Stimulated activated CD4-positive, alpha-beta T cell treated with anti-CD3 and anti-CD28 coated beads, Interleukin-4, amount 100 ng/mL, for 48 hours (primary cell): ENCODE results near the gene MRPL46.

Experiments used
- DNase-seq, 2 donors: peaks; one replicate each; pipeline ENCODE4 v3.0.0-alpha.2; 2020; ENCODE audit warnings: low read depth in 2 of 2

The MRPL46 gene

GRCh38 chr15:88467073-88467934 lies at the start of gene MRPL46, which contains the start of gene MRPS11:
Gene MRPL46, minus strand, starts transcription at chr15:88467388. Its CDS starts 11 bp downstream, at chr15:88467377.
Gene MRPS11, plus strand, starts transcription at chr15:88467708. Its CDS starts 10 bp downstream, at chr15:88467718.
- peak; percentile 85 for DNase-seq

GRCh38 chr15:88513195-88513594 lies 46.0 kb upstream of the MRPL46 start:
- DNase-seq: no peak

- DNase-seq: no peak
These were observed 45.4 kb upstream of the MRPL46 start for GRCh38 chr15:88512601-88513000.

DNA sequence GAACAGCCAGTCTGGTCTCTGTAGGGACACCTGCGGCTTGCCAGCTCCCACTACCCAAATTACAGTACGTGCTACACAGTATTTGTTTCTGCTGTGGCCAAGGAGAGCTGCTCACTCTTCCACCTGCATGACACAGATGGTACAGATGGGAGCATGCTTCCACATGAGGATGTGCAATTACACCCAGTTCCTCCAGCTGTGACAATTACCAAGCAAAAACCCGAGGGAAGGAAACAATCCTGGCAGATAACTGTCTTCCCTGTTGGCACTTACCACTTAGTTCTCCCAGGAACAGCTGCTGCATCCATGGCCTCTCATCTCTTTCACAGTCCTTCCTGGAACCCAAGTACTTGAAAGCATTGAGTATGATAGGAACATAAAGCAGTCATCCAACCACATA lies 44.9 kb upstream of the MRPL46 start:
- DNase-seq: no peak

DNA sequence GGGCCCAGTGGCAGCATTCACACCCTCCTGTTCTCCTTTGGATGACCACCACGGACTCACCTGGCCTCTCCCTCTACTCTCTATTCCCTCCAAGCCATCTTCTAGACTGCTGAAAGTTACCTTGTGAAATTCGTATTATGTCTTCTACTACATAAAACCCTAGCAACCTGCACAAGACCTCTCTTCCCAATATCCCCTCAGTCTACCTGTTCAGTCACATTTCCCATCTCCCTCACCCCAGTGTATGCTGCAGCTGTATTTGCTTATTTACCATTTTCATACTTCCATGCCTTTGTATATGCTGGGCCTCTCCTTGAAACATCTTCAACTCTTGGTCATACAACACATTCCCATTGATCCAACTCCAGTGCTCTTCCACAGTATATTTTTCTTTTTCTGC lies 44.0 kb upstream of the MRPL46 start:
- no peak for DNase-seq

DNA sequence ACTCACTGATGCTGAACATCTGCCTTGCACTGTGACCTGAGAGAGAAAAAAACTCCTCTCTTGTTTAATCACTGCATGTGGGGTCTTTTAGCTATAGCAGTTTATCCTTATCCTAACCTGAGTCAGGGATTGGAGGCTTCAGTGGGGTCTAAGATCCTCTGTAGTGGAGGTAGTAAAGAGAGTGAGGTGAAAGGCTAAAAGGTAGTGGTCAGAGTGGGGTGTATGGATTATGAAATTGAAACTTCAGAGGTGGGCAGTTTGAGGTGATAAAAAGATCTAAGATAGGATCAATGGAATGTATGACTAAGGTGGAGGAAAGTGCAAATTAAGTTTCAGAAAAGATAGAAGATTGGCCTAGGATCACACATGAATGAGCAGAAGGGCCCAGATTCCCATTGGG lies 42.8 kb upstream of the MRPL46 start:
- no peak for DNase-seq

GRCh38 chr15:88509321-88509720 lies 42.1 kb upstream of the MRPL46 start:
- no peak for DNase-seq

DNA sequence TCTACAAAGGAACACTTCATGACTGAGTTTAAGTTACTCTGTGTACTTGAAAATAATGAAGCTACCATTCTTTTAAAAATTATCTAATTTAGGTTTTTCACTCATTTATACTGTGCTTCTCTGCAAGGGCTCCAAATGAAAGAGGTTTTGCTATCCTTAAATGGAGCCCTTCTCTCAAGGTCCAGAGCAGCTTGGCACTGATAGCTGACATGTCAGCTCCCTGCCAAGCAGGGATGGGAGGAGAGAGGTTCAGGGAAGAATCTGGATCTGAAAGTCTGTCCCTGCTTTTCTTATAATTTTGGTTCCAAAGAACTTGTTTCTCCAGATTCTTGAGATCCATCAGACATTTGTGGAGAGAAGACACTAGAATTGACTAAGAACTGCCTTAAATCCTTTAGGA lies 39.4 kb upstream of the MRPL46 start:
- DNase-seq: no peak

DNA sequence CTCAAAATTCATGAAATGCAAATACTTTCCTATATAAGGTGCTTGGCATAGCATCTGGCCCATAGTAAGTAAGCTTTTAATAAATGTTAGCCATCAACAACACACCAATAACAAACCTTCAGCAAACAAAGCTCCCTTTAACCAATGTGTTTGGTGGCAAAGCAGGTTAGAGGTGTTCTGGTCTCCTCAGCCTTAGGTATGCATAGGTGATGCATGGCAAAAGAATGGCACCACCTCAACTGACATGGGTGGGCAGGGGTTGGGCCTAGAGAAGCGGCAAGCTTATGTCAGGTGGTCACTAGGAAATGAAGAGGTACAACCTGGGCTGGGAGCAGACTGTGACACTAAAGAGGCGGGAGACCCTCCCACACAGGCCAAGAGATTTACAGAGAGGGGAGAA lies 38.5 kb upstream of the MRPL46 start:
- DNase-seq: no peak

- DNase-seq: no peak
These were observed 37.3 kb upstream of the MRPL46 start for GRCh38 chr15:88504445-88504844.

DNA sequence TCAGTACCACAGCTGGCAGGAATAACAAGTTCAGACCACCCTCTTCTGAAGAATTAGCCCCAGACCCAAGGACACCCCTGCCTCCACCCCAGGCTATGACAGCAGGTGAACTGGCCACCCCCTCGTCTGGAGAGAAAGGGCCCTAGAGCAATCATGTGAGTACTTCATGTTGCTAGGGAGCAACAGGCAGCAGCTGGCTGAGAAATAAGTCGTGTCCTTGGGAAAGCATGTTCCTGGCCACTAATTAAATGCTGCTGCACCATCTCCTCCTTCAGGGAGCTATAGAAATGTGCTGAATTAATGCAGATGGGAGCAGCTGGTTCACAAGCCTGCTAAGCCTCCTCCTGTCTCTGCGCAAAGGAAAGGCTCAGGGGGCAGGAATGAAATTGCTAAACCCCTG lies 31.8 kb upstream of the MRPL46 start:
- no peak for DNase-seq

- no peak for DNase-seq
These were observed 30.0 kb upstream of the MRPL46 start for GRCh38 chr15:88497109-88497765.

DNA sequence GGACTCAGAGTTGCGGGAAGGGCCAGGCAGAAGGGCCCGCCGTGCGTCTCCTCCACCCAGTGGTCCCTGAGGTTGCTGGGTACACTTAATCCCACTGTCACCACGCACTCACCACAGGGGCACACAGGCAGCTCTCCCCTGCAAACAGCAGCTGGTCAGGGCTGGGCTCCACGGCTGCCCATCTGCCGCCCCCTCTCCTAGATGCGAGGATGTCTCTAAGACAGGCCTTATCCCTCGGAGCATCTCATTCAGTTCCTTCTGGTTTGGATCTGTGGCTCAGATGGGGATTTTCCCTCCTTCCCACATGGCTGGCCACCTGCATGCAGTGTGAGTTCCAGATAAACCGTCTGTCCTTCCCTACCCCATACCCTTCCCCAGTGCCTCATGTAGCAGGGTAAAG lies 26.7 kb upstream of the MRPL46 start:
- no peak for DNase-seq

GRCh38 chr15:88491158-88491557 lies 24.0 kb upstream of the MRPL46 start:
- no peak for DNase-seq

GRCh38 chr15:88490036-88490435 lies 22.8 kb upstream of the MRPL46 start:
- DNase-seq: no peak

DNA sequence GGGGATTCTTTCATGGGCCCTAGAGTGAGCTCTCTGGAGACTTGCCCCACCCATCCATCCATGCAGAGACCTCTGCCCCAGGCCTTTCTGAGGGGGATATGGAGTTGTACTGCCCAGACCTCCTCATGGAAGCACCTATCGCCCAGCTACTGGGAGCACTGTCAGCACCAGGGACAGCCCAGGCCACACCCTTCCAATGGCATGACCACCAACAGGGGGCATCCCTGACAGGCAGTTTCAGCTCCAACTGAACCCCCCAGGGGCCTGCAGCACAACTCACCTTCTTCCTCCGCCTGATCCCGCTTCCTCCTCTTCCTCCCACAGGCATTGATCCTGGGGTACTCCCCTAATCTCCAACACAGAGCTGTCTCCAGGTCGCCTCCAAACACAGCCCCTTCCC lies 22.1 kb upstream of the MRPL46 start:
- no peak for DNase-seq

- DNase-seq: no peak
These were observed 20.8 kb upstream of the MRPL46 start for GRCh38 chr15:88487796-88488523.

DNA sequence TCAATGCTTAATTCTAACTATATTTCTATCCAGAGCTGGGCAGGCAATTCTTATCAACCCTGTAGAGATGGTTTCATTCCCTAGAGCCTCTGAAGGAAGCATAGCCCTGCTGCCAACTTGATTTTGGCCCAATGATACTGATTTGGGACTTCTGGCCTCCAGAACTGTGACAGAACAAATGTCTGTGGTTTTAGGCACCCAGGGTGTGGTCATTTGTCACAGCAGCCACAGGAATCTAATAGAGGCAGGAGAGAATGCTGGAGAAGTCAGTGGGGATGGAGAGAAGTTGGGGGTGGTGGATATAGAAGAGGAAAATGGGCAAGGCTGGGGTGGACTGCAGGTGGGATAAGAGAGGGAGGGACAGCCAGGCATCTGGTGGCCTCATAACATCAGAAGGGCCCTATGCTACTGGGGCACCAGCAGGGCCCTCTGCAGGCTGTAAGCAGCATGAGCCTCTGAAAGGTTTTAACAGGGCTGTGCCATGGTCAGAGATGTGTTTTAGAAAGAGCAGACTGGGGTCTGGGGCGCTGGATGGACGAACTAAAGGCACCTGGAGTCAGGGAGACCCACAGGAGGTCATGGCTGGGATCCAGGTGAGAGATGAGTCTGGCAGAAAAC lies 20.1 kb upstream of the MRPL46 start:
- no peak for DNase-seq

DNA sequence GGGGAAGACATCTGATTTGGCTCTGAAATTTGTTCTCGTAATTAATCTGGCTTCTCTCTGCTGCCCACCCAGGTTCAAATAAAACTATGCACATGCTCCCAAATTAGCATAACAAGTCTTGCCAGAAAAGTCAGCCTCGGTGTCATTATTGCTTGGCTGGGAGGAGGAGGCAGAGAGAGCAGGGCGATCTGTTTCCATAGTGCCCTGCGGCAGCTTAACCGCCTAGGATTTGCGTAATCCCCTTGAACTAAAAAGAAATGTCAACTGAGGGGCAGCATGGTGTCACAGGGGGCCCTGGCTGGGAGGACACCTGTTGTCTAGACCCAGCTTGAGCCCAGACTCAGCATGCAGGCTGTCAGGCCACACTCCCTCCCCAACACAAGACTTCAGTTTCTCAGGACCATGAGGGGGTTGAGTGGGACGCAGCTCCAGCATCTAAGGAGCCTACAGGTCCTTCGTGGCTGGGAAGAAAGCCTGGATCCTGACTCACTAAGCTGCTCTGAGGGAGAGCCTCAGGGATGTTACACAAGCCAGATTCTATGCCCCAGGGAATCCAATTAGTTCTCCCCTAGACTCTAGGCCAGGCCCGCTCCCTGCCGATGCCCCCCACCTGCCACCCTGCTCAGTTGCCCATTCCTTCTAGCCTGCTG lies 17.6 kb upstream of the MRPL46 start:
- DNase-seq: no peak

GRCh38 chr15:88482263-88482662 lies 15.1 kb upstream of the MRPL46 start:
- DNase-seq: no peak

GRCh38 chr15:88480981-88481380 lies 13.8 kb upstream of the MRPL46 start:
- no peak for DNase-seq

DNA sequence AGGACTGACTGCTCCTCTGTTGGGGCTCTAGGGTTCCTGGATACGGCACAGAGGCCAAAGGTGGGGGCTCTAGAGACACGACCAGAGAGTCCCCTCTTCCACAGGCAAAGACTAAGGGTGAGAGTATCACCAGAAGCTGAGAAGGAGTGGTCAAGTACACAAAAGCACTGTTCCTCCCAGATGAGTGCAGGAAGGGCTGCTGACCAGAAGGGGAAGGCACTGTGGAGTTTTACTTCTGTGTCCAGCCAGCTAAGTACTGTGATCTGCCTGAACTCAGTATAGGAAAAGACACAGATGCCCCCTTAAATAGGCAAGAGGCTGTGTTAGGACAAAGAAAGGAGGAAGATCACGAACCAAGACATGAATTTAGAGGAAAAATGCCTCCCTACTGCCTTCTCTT lies 12.0 kb upstream of the MRPL46 start:
- DNase-seq: no peak
